Cortex of kidney (tissue), 1 donor: ENCODE data around the gene KCNG2.

Experiments
- DNase-seq: peaks from one replicate; lab custom pipeline; 2025; lab: John Stamatoyannopoulos, UW

The KCNG2 gene

GRCh38 chr18:79926715-79927606 is 129.2 kb downstream of the KCNG2 start:
- no peak for DNase-seq

DNA sequence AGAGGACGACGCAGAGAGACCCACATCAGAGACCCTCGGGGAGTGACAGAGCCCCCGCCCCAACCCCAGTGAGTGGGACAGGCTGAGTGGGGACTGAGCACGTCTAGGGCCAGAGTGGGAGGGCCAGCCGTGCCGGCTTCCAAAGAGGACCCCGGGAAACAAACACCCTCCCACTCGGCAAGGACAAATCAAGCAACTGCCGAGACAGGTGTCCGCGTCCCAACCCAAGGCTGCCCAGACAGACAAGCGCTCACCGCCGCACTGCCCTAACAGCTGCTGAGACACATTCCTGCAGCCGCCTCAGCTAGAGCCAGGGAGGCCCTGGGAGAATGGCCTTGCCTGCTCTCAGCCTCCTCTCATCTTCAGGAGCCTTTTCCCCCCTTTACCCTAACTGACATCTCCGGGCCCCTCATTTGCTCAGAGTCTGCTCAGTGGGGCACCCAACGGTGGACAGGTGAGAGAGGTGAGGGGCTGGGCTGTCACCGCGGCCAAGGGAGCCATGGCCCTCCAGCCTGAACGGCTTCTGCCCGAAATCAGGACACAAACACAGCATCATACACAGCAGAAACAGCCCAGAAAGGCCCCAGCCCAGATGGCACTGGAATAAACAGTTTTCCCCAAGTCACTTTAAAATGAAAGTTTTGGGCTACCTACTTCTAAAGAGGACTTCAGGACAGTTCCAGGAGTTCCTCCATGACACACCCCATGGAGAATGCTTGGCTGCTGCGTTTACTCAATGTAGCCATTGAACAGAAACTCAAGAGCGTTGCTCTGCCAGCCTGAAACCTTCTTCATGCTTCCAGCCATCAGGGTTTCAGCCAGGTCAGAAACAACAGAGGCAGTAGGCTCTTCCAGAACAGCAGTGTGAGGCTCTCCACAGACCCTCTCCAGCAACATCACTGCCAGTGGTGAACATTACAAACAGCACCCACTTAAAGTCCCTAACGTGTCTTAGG is 130.1 kb downstream of the KCNG2 start:
- no peak for DNase-seq

DNA sequence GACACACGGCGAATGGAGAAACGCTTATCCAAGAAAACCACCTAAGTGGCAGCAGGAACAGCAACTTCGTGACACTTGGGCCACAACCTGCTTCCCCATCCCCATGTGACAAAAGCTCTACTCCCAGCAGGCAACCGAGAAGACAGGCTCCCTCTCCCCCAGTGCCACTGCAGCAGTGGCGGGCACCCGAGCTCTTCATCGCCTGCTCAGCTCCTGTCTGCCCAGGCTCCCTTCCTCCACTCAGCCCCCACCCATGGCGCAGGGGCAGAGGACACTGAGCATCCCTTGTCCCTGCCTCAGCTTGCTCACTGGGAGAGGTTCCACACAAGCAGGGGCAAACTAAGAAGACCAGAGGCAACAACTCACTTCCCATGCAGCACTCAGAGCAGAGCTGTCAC is 130.8 kb downstream of the KCNG2 start:
- DNase-seq, result no peak

DNA sequence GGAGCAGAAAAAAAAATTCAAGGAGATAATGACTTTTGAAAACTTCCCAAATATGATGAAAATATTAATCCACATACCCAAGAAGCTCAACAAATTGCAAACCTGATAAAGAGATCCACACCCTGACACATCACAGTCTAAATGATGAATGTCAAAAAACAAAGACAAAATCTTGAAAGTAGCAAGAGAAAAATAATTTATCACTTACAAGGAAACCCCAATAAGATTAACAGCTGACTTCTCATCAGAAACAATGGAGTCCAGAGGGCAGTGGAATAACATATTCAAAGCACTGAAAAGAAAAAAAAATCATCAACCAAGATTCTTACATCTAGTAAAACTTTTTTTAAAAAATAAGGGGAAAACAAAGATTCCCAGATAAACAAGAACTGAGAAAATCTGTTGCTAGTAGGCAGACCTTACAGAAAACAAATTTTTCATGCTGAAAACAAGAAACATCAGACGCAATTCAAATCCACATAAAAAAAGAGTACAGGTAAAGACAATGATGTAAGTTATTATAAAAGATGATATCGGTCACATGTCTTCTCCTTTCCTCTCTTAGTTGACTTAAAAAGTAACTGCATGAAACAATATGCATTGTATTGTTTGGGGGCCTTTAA is 132.4 kb downstream of the KCNG2 start:
- DNase-seq, result no peak

GRCh38 chr18:79931475-79931874 is 133.7 kb downstream of the KCNG2 start:
- no peak for DNase-seq

DNA sequence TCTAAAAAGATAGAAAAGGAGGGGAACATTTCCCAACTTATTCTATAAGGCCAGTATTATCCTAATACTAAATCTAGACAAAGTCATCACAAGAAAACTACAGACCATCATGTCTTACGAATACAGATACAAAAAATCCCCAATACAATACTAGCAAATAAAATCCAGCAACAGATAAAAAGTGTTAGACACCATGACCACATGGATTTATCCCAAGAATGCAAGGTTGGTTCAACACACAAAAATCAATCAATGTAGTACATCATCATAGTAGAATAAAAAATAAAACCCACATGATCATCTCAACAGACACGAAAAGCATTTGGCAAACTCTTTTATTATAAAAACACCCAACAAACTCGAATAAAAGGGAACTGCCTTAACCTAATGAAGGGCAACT is 135.2 kb downstream of the KCNG2 start:
- no peak for DNase-seq

DNA sequence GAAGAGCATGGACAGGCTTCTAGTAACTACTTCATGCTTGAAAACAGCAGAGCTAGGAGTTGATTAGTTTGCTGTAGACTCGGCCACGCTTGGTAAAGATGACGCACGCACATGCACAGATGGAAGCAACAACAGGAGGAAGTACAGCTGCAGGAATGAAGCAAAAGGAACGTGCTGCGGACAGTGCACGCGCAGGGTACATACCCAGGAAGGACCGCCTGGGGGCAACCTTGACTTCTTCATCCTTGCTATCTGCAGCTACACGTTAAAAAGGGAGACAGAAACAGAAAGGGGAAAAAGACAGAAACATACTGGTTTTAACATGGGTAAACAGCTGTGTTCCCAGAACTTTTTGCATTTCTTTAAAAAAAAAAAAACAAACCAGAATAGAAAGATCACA is 136.0 kb downstream of the KCNG2 start:
- DNase-seq, result no peak

DNA sequence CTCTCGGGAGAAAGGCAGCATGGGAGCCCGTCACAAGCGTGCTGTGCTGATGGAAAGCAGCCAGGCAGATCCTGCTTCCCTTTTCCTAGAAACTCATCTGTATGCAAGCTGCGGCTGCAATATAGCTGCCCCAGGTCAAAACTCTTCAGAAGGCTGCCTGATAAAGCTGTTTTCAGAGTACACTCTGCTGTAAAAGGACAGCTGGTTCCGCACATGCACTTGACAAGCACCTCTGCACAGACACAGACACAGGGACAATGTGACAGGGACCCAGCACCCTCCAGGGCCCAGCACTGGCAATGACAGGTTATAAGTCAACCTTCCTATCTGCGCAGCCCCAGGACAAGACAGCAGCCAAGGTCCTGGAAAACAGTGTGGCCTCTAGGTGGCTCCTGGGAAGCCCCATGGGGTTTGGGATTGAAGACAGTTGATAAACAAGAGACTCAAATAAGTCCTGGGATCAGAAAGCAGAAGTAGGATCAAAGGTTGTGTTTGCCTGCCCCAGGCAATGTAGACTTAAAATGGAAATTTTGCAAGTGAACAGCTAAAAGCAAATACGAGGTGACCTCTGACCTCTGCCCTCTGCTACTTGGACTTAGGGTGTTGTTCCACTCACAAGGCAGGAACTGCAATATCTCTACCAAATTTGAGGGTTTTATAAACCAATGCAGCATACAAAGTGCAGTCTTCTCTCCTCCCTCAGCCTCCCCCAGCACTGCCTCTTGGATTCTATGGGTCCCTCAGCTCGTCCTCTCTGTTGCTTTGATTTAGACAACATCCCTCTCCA is 136.8 kb downstream of the KCNG2 start:
- DNase-seq, result no peak

GRCh38 chr18:79935098-79935480 is 137.4 kb downstream of the KCNG2 start:
- DNase-seq, result no peak

DNA sequence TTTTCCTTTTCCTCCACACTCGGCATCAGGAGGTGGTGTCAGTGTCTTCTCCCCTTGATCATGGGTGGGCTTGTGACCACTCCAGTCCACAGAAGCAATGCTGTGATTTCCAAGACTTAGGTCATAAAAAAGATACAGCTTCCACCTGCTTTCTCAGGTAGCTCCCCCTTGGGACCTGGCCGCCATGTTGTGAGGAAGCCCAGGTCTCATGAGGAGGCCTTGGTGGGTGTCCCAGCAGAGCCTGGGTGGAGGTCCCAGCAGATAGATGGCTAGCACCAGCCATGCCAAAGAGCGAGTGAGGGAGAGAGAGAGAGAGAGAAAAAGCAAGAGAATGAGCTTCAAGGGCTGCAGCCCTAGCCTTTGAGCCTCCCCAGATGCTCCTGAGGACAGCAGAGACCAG is 137.8 kb downstream of the KCNG2 start:
- no peak for DNase-seq

DNA sequence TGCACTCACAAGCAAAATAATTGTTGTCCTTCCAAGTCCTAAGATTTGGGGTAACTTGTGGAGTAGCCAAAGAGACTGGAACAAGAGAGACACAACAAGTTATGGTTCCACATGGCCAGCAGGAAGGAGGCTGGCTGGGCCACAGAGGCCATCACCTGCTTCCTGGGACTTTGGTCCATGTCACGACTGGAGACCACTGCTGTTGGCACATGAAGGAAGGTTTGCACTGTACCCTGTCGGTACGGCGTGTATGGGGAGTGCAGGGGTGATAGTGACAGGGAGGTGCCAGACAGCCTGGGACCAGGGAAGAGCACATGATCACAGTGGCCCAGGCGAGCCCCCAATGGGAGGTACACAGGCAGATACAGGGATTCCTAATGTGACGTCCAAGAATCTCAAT is 138.2 kb downstream of the KCNG2 start:
- DNase-seq, result no peak

DNA sequence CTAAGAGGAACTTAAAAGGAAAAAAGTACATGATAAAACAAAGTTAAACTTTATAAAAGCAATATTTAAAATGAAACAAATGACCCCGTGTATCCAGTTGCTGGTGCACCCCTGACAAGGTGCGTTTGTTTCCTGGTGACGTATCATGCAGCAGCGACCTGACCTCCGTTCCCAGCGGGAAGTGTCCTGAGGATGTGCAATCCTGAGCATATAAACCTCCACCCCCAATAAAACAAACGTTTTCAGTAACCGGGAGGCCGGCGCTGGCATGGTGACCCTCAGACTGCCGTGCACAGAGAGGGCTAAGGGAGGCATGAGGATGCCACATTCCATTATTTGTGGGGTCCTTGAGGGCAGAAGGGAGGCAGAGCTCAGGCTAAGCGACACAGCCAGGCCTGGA is 138.9 kb downstream of the KCNG2 start:
- no peak for DNase-seq

GRCh38 chr18:79937103-79937860 is 139.5 kb downstream of the KCNG2 start:
- DNase-seq, result no peak

DNA sequence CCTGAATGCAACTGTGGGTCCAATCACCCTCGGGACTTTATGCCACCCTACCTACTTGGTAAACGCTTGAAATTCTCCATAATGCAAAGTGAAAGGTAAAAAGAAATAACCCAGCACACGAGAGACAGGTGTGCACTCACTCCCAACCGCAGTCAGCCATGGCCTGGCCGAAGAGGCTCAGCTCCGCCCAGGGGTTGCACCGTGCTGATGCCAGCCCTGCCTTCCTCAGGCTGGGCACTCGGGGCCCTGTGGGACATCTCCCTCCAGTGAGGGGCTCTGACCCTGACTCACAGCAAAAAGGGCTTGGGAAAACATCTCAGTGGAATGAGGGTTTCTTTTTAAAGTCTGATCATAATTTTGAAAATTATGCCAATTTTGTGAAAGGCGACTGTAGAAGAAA is 140.5 kb downstream of the KCNG2 start:
- DNase-seq, result no peak

- DNase-seq, result no peak
Observed at GRCh38 chr18:79939096-79939495, 141.4 kb downstream of the KCNG2 start.

- DNase-seq, result no peak
Observed at GRCh38 chr18:79940126-79940813, 142.5 kb downstream of the KCNG2 start.

DNA sequence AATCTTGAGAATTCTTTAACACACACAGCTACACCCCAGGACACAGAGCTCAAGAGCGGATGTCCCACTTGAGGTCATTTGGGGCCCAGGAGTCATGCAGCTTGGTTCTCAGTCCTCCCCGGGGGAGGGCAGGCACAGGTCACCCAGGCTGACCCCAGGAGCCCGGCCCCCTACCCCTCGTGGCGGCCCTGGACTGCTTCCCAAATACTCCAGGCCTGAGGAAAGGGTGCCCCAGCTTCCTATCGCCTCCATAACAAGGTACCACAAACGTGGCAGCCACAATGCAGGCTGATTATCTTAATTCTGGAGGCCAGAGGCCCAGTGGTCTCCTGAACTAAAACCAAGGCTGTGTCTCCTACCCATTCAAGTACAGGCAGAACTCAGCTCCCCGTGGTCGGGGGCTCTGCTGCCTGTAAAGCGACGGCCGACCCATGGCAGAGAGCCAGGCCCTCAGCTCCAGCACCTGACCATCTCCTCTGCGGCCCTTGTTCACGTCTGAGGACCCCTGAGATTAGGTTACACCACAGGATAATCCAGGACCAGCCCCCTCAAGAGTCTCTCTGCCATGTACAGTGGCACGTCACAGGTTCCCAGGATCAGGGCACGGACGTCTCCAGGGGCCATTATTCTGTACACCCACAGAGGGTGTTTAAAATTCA is 143.2 kb downstream of the KCNG2 start:
- DNase-seq, result no peak

DNA sequence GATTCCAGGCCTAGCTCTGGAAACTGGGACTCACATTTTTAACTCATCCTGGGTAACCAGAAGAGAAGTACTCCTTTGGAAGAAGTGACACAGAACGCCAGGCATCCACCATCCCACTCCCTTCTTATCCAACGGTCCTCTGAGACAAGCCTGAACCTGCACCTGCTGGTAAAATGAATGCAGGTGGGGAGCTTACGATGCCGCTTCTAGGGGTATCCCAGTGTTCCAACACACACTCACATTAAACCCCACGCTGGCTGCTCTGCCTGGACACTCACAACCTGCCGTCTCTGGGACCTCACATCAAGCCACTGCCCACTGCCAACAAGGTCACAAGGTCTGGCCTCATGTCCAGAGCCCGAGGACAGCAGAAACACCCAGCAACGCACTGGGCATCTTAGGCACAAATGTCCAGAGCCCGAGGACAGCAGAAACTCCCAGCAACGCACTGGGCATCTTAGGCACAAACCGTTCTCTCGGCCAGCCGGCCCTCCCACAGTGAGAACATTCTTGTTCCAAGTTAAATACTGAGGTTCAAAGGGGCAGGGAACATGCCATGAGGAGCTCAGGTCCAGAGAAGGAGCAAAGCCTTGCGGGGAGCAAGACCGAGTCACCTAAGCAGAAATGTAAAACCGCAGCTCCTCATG is 143.9 kb downstream of the KCNG2 start:
- no peak for DNase-seq

DNA sequence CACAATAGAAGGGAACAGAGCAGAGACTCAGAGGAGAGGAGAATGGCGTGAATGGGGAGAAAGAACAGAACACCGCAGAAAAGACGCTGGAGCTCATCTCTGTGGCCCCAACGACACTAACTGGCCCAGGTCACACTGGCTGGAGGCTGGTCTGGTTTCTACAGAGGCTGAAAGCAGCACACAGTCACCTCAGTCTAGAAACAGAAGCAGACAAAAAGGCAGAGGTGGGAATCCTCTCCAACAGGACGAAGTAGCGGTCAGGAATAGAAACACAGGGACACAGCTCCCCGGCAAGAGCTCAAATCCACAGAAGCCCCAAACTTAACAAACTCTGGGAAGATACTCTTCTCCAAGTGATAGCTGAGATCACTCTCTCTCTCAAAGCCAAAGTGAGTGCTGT is 144.5 kb downstream of the KCNG2 start:
- no peak for DNase-seq
